Thyroid gland (tissue), 4 donors: Measurements from ENCODE around the gene HAP1. TPM values are rescaled to one million over a fixed set of nuclear protein-coding genes. Genes with fewer than 3 reads are reported as not detected.

Experiments used
- DNase-seq, 2 donors: peaks; one replicate each; pipeline ENCODE4 v3.0.0-alpha.2; 2019
- H3K27ac ChIP-seq, 3 donors: fragments of 200-600 bp; sonication (generic); 1 replicate in 2 of 3; 2 replicates in 1 of 3; pipeline ENCODE4 v1.5.1; 2016 to 2019; ENCODE audit warnings: mild to moderate bottlenecking in 1 of 3, moderate library complexity in 1 of 3
- H3K27me3 ChIP-seq: fragments of 200-600 bp; sonication (generic); one replicate; pipeline ENCODE4 v1.5.1; 2019
- H3K36me3 ChIP-seq, 2 donors: fragments of 200-600 bp; sonication (generic); one replicate each; pipeline ENCODE4 v1.5.1; 2016 to 2019
- H3K4me1 ChIP-seq, 2 donors: fragments of 200-600 bp; sonication (generic); one replicate each; pipeline ENCODE4 v1.5.1; 2017 to 2019
- H3K4me3 ChIP-seq, 3 donors: fragments of 200-600 bp; sonication (generic); replicated peaks in 1 of 3; 1 replicate in 2 of 3; 2 replicates in 1 of 3; pipeline ENCODE4 v1.5.1; 2016; ENCODE audit warnings: mild to moderate bottlenecking in 1 of 3
- H3K9me3 ChIP-seq: fragments of 200-600 bp; sonication (generic); one replicate; pipeline ENCODE4 v1.5.1; 2017
- CTCF ChIP-seq, 6 experiments: fragments of 200-600 bp in 3 of 6; fragments of 450-650 bp in 3 of 6; sonication (generic) in 3 of 6; IDR thresholded peaks; one replicate each; pipeline ENCODE4 v1.5.1; 2016 to 2019; ENCODE audit warnings: antibody characterized with exemption in 6 of 6, mild to moderate bottlenecking in 2 of 6, inconsistent platforms in 1 of 6, moderate library complexity in 1 of 6
- POLR2A ChIP-seq, 2 donors: fragments of 450-650 bp; IDR thresholded peaks; one replicate each; pipeline ENCODE4 v1.6.1; 2017; ENCODE audit warnings: antibody characterized with exemption in 2 of 2, mild to moderate bottlenecking in 2 of 2, moderate library complexity in 1 of 2
- WGBS, 2 donors: methylation state at CpG; one replicate each; pipeline ENCODE4 v1.1.5; 2017; 5-methylcytosine and 5-hydroxymethylcytosine counted together
- intact Hi-C: fragments of 100-400 bp; cut with DNase I; formaldehyde crosslinking; loops from one replicate; pipeline ENCODE4 v1.15.1; 2023
- total RNA-seq, 4 donors: library from RNA; depleted of rRNA; stranded (reverse); fragments of >200 nt; gene quantifications; one replicate each; pipeline ENCODE4 v1.2.3, GENCODE V29; 2016

Gene HAP1
- total RNA-seq, 4 donors from 2014 or later, result 0.94 to 12.7 (median 1.9) TPM

- DNase-seq, result no peak
- H3K36me3 ChIP-seq, result no peaks in the 10 kb centered on the region
- H3K4me3 ChIP-seq, result no peak overlapping the region
- WGBS, 2 donors, result 73 to 82% methylated on average over 17 of the region's 17 CpGs
- no peaks in the 10 kb centered on the region for H3K9me3 ChIP-seq
- TF ChIP-seq POLR2A (IDR thresholded peaks at IDR 0.05) (no peak), CTCF (IDR thresholded peaks at IDR 0.05) (no peak)
- peaks cover 27 to 55% of the 10 kb centered on the region in 2 donors for H3K4me1 ChIP-seq
- intact Hi-C loops, result loop anchor here (2.0 to 10.0 kb wide), 3 partner anchors 66 to 228 kb away; partner anchors contain the start of gene CNP
- H3K27ac ChIP-seq, result no peak overlapping the region
- H3K27me3 ChIP-seq, result no peaks in the 10 kb centered on the region
Measured at GRCh38 chr17:41736983-41737679, 2.7 kb upstream of the HAP1 start.

GRCh38 chr17:41735744-41736143, 1.3 kb upstream of the HAP1 start:
- DNase-seq, result no peak
- H3K27ac ChIP-seq, result no peak overlapping the region
- H3K36me3 ChIP-seq, result no peaks in the 10 kb centered on the region
- no peaks in the 10 kb centered on the region for H3K9me3 ChIP-seq
- WGBS, 2 donors, result 85 to 93% methylated on average over 3 to 4 of the region's 4 CpGs
- no peak overlapping the region for H3K4me3 ChIP-seq
- intact Hi-C loops, result loop anchor here (2.0 to 10.0 kb wide), 3 partner anchors 67 to 229 kb away; partner anchors contain the start of gene CNP
- peaks cover 27 to 55% of the 10 kb centered on the region in 2 donors for H3K4me1 ChIP-seq
- H3K27me3 ChIP-seq, result no peaks in the 10 kb centered on the region
- TF ChIP-seq POLR2A (IDR thresholded peaks at IDR 0.05) (no peak), CTCF (IDR thresholded peaks at IDR 0.05) (no peak)

- intact Hi-C loops, result loop anchor here (10.0 kb wide), 2 partner anchors 150 to 230 kb away; partner anchors contain the start of gene CNP
- WGBS, 2 donors, result 2 to 6% methylated on average over 7 to 9 of the region's 23 CpGs
- peak; percentile 40 to 44 for DNase-seq
Measured at GRCh38 chr17:41734949-41735313, 488 bp upstream of the HAP1 start.

GRCh38 chr17:41733348-41734138, 900 bp downstream of the HAP1 start:
- Histone ChIP-seq H3K4me1 (peaks cover 25 to 37% of the 10 kb centered on the region in 2 donors), H3K9me3 (no peaks in the 10 kb centered on the region), H3K36me3 (no peaks in the 10 kb centered on the region), H3K27ac (no peak overlapping the region), H3K27me3 (no peaks in the 10 kb centered on the region), H3K4me3 (peak overlapping the region in 2 of 3 donors; percentile 38 to 42)
- intact Hi-C loops, result loop anchor here (10.0 kb wide), 2 partner anchors 151 to 231 kb away; partner anchors contain the start of gene CNP
- DNase-seq, result no peak
- TF ChIP-seq CTCF (IDR thresholded peaks at IDR 0.05), result no peak
- no peak for TF ChIP-seq POLR2A (IDR thresholded peaks at IDR 0.05)
- WGBS, 2 donors, result 31 to 34% methylated on average over 17 to 20 of the region's 40 CpGs

More at GRCh38 chr17:41734949-41735313, 488 bp upstream of the HAP1 start:
- Histone ChIP-seq H3K27me3 (no peaks in the 10 kb centered on the region), H3K27ac (peak overlapping the region in 1 of 3 donors; percentile 8), H3K36me3 (no peaks in the 10 kb centered on the region), H3K4me1 (peaks cover 27 to 51% of the 10 kb centered on the region in 2 donors), H3K4me3 (peak overlapping the region in 2 of 3 donors; percentile 38 to 39), H3K9me3 (no peaks in the 10 kb centered on the region)
- TF ChIP-seq CTCF (IDR thresholded peaks at IDR 0.05), result no peak
- no peak for TF ChIP-seq POLR2A (IDR thresholded peaks at IDR 0.05)
